NCI-H748 (cell line): ENCODE data around the gene ZNF844.
"Not testable (repeated sequence)": the region's sequence is repeated elsewhere in the genome, so short reads cannot be mapped to it uniquely, and the experiment has no call there.

ENCODE experiments used
- DNase-seq: peaks from one replicate; lab custom pipeline; 2025; ENCODE audit not compliant: unreplicated experiment; lab: John Stamatoyannopoulos, UW

Gene ZNF844

GRCh38 chr19:12064590-12065538 lies at the start of gene ZNF844:
Gene ZNF844, plus strand, starts transcription at chr19:12064731. Its CDS starts 143 bp downstream, at chr19:12064874.
- peak; percentile 88 for DNase-seq

GRCh38 chr19:12015015-12015752 lies 49.3 kb upstream of the ZNF844 start:
- no peak for DNase-seq

GRCh38 chr19:12015753-12016116 lies 48.8 kb upstream of the ZNF844 start:
- no peak for DNase-seq

GRCh38 chr19:12034198-12034597 lies 30.3 kb upstream of the ZNF844 start:
- no peak for DNase-seq

- DNase-seq: peak; percentile 2
Observed at GRCh38 chr19:12034620-12035019, 29.9 kb upstream of the ZNF844 start.

GRCh38 chr19:12035220-12036172 lies 29.0 kb upstream of the ZNF844 start, which contains the start of gene ZNF433:
Gene ZNF433, minus strand, starts transcription at chr19:12035679. Its CDS starts 140 bp downstream, at chr19:12035539.
- DNase-seq: peak; percentile 92

GRCh38 chr19:12042893-12043292 lies 21.6 kb upstream of the ZNF844 start:
- DNase-seq: no peak

- no peak for DNase-seq
Observed at GRCh38 chr19:12043752-12044422, 20.6 kb upstream of the ZNF844 start.

GRCh38 chr19:12047868-12048267 lies 16.7 kb upstream of the ZNF844 start:
- DNase-seq: no peak

- peak; percentile 20 for DNase-seq
Observed at GRCh38 chr19:12052091-12052496, 12.4 kb upstream of the ZNF844 start.

- DNase-seq: peak; percentile 93
Observed at GRCh38 chr19:12052497-12053169, 11.9 kb upstream of the ZNF844 start, which contains the start of gene ZNF878. Gene ZNF878, minus strand, starts transcription at chr19:12052961. Its CDS starts 160 bp downstream, at chr19:12052801.

GRCh38 chr19:12055784-12056183 lies 8.7 kb upstream of the ZNF844 start:
- DNase-seq: no peak

- no peak for DNase-seq
Observed at GRCh38 chr19:12075538-12076139, 11.1 kb downstream of the ZNF844 start.

GRCh38 chr19:12076331-12076730 lies 11.8 kb downstream of the ZNF844 start:
- DNase-seq: not testable (repeated sequence)

- DNase-seq: no peak
Observed at GRCh38 chr19:12077375-12077774, 12.8 kb downstream of the ZNF844 start.

GRCh38 chr19:12083336-12083735 lies 18.8 kb downstream of the ZNF844 start:
- not testable (repeated sequence) for DNase-seq

- no peak for DNase-seq
Observed at GRCh38 chr19:12085074-12085818, 20.7 kb downstream of the ZNF844 start.

- DNase-seq: peak; percentile 42
Observed at GRCh38 chr19:12090807-12091206, 26.3 kb downstream of the ZNF844 start.
